ENCODE results near the gene SVIP. TPM values are rescaled to one million over a fixed set of nuclear protein-coding genes. Genes with fewer than 3 reads are reported as not detected.

The SVIP gene
- 21.0 TPM for total RNA-seq

GRCh38 chr11:22829231-22830081 lies at the start of gene SVIP:
Gene SVIP, minus strand, starts transcription at chr11:22829801. Its CDS starts 53 bp downstream, at chr11:22829748.
- DNase-seq (ENCODE audit: low spot score), result peak; percentile 96

GRCh38 chr11:22878604-22879003 lies 49.0 kb upstream of the SVIP start:
- no peak for DNase-seq (ENCODE audit: low spot score)

GRCh38 chr11:22878039-22878438 lies 48.4 kb upstream of the SVIP start:
- no peak for DNase-seq (ENCODE audit: low spot score)

- peak; percentile 73 for DNase-seq (ENCODE audit: low spot score)
These were observed 46.4 kb upstream of the SVIP start for GRCh38 chr11:22875869-22876473.

- DNase-seq (ENCODE audit: low spot score), result no peak
These were observed 39.7 kb upstream of the SVIP start for GRCh38 chr11:22869325-22869724.

- DNase-seq (ENCODE audit: low spot score), result no peak
These were observed 30.6 kb upstream of the SVIP start, which contains the start of gene CCDC179 for GRCh38 chr11:22860241-22860640. Gene CCDC179, minus strand, starts transcription at chr11:22860474. Its CDS starts 53 bp downstream, at chr11:22860421.

- DNase-seq (ENCODE audit: low spot score), result no peak
These were observed 30.2 kb upstream of the SVIP start for GRCh38 chr11:22859756-22860155.

GRCh38 chr11:22851477-22851876 lies 21.9 kb upstream of the SVIP start:
- no peak for DNase-seq (ENCODE audit: low spot score)

GRCh38 chr11:22846726-22847125 lies 17.1 kb upstream of the SVIP start:
- DNase-seq (ENCODE audit: low spot score), result no peak

- DNase-seq (ENCODE audit: low spot score), result no peak
These were observed 2.9 kb upstream of the SVIP start for GRCh38 chr11:22832315-22833015.

GRCh38 chr11:22830082-22830414 lies 447 bp upstream of the SVIP start:
- DNase-seq (ENCODE audit: low spot score), result no peak

- DNase-seq (ENCODE audit: low spot score), result no peak
These were observed 1.2 kb downstream of the SVIP start for GRCh38 chr11:22828373-22828772.

- DNase-seq (ENCODE audit: low spot score), result no peak
These were observed 7.4 kb downstream of the SVIP start for GRCh38 chr11:22822203-22822602.

GRCh38 chr11:22809893-22810292 lies 19.7 kb downstream of the SVIP start:
- no peak for DNase-seq (ENCODE audit: low spot score)

GRCh38 chr11:22808571-22809197 lies 20.9 kb downstream of the SVIP start:
- DNase-seq (ENCODE audit: low spot score), result no peak

GRCh38 chr11:22807855-22808570 lies 21.6 kb downstream of the SVIP start:
- no peak for DNase-seq (ENCODE audit: low spot score)

- DNase-seq (ENCODE audit: low spot score), result no peak
These were observed 22.2 kb downstream of the SVIP start for GRCh38 chr11:22807391-22807790.

GRCh38 chr11:22802861-22803260 lies 26.7 kb downstream of the SVIP start:
- no peak for DNase-seq (ENCODE audit: low spot score)

GRCh38 chr11:22800482-22800881 lies 29.1 kb downstream of the SVIP start:
- no peak for DNase-seq (ENCODE audit: low spot score)

- no peak for DNase-seq (ENCODE audit: low spot score)
These were observed 30.7 kb downstream of the SVIP start for GRCh38 chr11:22798901-22799300.

- DNase-seq (ENCODE audit: low spot score), result no peak
These were observed 32.6 kb downstream of the SVIP start for GRCh38 chr11:22797047-22797446.

GRCh38 chr11:22795914-22796313 lies 33.7 kb downstream of the SVIP start:
- DNase-seq (ENCODE audit: low spot score), result no peak

All from ureter (tissue), 1 donor.